Endodermal cell (in vitro differentiated cells): ENCODE results near the gene PTPRM. TPM values are rescaled to one million over a fixed set of nuclear protein-coding genes. Genes with fewer than 3 reads are reported as not detected.

Experiments used
- DNase-seq: peaks from one replicate; pipeline ENCODE4 v3.0.0-alpha.2; 2017
- H3K27ac ChIP-seq: 2 replicates; pipeline ENCODE4 v1.5.1; 2013; ENCODE audit warnings: mild to moderate bottlenecking, low read depth, low read length, moderate library complexity
- H3K27me3 ChIP-seq: 2 replicates; pipeline ENCODE4 v1.6.1; 2013; ENCODE audit warnings: mild to moderate bottlenecking, low read length, moderate library complexity; ENCODE audit not compliant: insufficient read depth, control insufficient read depth, poor library complexity, severe bottlenecking
- H3K36me3 ChIP-seq: 2 replicates; pipeline ENCODE4 v1.7.0; 2013; ENCODE audit warnings: mild to moderate bottlenecking, low read length, moderate library complexity; ENCODE audit not compliant: control insufficient read depth, insufficient read depth
- H3K4me1 ChIP-seq: one replicate; pipeline ENCODE4 v1.7.0; 2013; ENCODE audit warnings: low read length; ENCODE audit not compliant: control insufficient read depth, insufficient read depth
- H3K4me3 ChIP-seq: 2 replicates; pipeline ENCODE4 v1.5.1; 2013; ENCODE audit warnings: mild to moderate bottlenecking, low read length, moderate library complexity
- H3K9ac ChIP-seq: 2 replicates; pipeline ENCODE4 v1.6.1; 2013; ENCODE audit warnings: mild to moderate bottlenecking, low read length, moderate library complexity; ENCODE audit not compliant: poor library complexity, severe bottlenecking; ENCODE audit errors: extremely low read depth
- H3K9me3 ChIP-seq: 2 replicates; pipeline ENCODE4 v1.6.1; 2013; ENCODE audit warnings: mild to moderate bottlenecking, low read length, moderate library complexity; ENCODE audit not compliant: control insufficient read depth
- H3K27ac Mint-ChIP-seq: 2 replicates; pipeline ENCODE4 v1.8.0; 2020; ENCODE audit warnings: mixed read lengths
- H3K27me3 Mint-ChIP-seq: 2 replicates; pipeline ENCODE4 v1.8.0; 2021; ENCODE audit warnings: mild to moderate bottlenecking, mixed read lengths; ENCODE audit not compliant: insufficient read depth
- H3K36me3 Mint-ChIP-seq: 2 replicates; pipeline ENCODE4 v1.8.0; 2020; ENCODE audit warnings: low read depth, mixed read lengths
- H3K4me1 Mint-ChIP-seq: 2 replicates; pipeline ENCODE4 v1.8.0; 2020; ENCODE audit warnings: mixed read lengths
- H3K4me3 Mint-ChIP-seq: 2 replicates; pipeline ENCODE4 v1.8.0; 2020; ENCODE audit warnings: mild to moderate bottlenecking, moderate library complexity, mixed read lengths
- H3K9me3 Mint-ChIP-seq: 2 replicates; pipeline ENCODE4 v1.8.0; 2020; ENCODE audit warnings: mild to moderate bottlenecking, mixed read lengths
- CTCF ChIP-seq: fragments of 200-600 bp; sonication (generic); conservative IDR thresholded peaks from 2 replicates; pipeline ENCODE4 v1.5.0; 2021; ENCODE audit warnings: antibody characterized with exemption, mild to moderate bottlenecking
- WGBS, 2 experiments: methylation state at CpG; one replicate each; pipeline versions ENCODE4 v1.1.5 to v1.1.7; 2013; ENCODE audit warnings: missing lambda C conversion rate in 2 of 2, mixed read lengths in 1 of 2; ENCODE audit not compliant: insufficient coverage in 1 of 2, insufficient read length in 1 of 2; 5-methylcytosine and 5-hydroxymethylcytosine counted together
- total RNA-seq, 2 donors: library from RNA; stranded (reverse); fragmentation: NEBNext Ultra II Directional in 1 of 2; extraction: Animal tissue kit (Norgen Biotek cat#: 25700) in 1 of 2; gene quantifications; 2 replicates in 1 of 2; 3 replicates in 1 of 2; pipeline ENCODE4 v1.2.1, GENCODE V29; 2021

The PTPRM gene
- total RNA-seq, 2 donors from 2014 or later = 47.2 to 57.6 TPM

- no peak overlapping the region for H3K27ac Mint-ChIP-seq
- H3K27me3 Mint-ChIP-seq = no peaks in the 10 kb centered on the region
- Histone ChIP-seq H3K9ac (no peak overlapping the region), H3K27me3 (no peaks in the 10 kb centered on the region), H3K9me3 (no peaks in the 10 kb centered on the region), H3K4me3 (no peak overlapping the region), H3K4me1 (no peaks in the 10 kb centered on the region), H3K36me3 (no peaks in the 10 kb centered on the region), H3K27ac (no peak overlapping the region)
- H3K9me3 Mint-ChIP-seq = peaks cover 30% of the 10 kb centered on the region
- peaks cover 2% of the 10 kb centered on the region for H3K36me3 Mint-ChIP-seq
- H3K4me1 Mint-ChIP-seq = no peaks in the 10 kb centered on the region
- DNase-seq = no peak
- no peak overlapping the region for H3K4me3 Mint-ChIP-seq
- no peak for TF ChIP-seq CTCF
- WGBS, 2 experiments = 98% methylated on average over 2 of the region's 2 CpGs; no CpG with 5 or more reads in 1 of the 2 experiments
Observed at GRCh38 chr18:7711495-7711894, 144.4 kb downstream of the PTPRM start.

GRCh38 chr18:7720395-7720794 is 153.3 kb downstream of the PTPRM start:
- no peak for TF ChIP-seq CTCF
- no peak overlapping the region for H3K4me3 ChIP-seq
- WGBS, 2 experiments = 100% methylated on average over 1 of the region's 1 CpG
- H3K4me1 ChIP-seq = peaks cover 8% of the 10 kb centered on the region
- H3K9ac ChIP-seq = no peak overlapping the region
- Mint-ChIP-seq H3K27me3 (no peaks in the 10 kb centered on the region), H3K36me3 (no peaks in the 10 kb centered on the region), H3K4me1 (peaks cover 35% of the 10 kb centered on the region), H3K4me3 (no peak overlapping the region), H3K27ac (no peak overlapping the region), H3K9me3 (peaks cover 15% of the 10 kb centered on the region)
- H3K36me3 ChIP-seq = no peaks in the 10 kb centered on the region
- H3K27ac ChIP-seq = no peak overlapping the region
- no peak for DNase-seq
- H3K27me3 ChIP-seq = no peaks in the 10 kb centered on the region
- peaks cover 20% of the 10 kb centered on the region for H3K9me3 ChIP-seq

- H3K9me3 ChIP-seq = peaks cover 20% of the 10 kb centered on the region
- H3K36me3 Mint-ChIP-seq = no peaks in the 10 kb centered on the region
- peaks cover 8% of the 10 kb centered on the region for H3K4me1 ChIP-seq
- no peaks in the 10 kb centered on the region for H3K27me3 ChIP-seq
- H3K9ac ChIP-seq = no peak overlapping the region
- 95% methylated on average over 2 of the region's 2 CpGs for WGBS, 2 experiments
- H3K4me1 Mint-ChIP-seq = peaks cover 39% of the 10 kb centered on the region
- peaks cover 8% of the 10 kb centered on the region for H3K9me3 Mint-ChIP-seq
- H3K4me3 Mint-ChIP-seq = no peak overlapping the region
- no peak overlapping the region for H3K27ac Mint-ChIP-seq
- no peak overlapping the region for H3K4me3 ChIP-seq
- DNase-seq = no peak
- no peak overlapping the region for H3K27ac ChIP-seq
- TF ChIP-seq CTCF = no peak
- no peaks in the 10 kb centered on the region for H3K36me3 ChIP-seq
- H3K27me3 Mint-ChIP-seq = no peaks in the 10 kb centered on the region
Observed at GRCh38 chr18:7721532-7721931, 154.4 kb downstream of the PTPRM start.
